Suprapubic skin (tissue), 4 donors: ENCODE measurements around the gene TAGLN2. TPM values are rescaled to one million over a fixed set of nuclear protein-coding genes. Genes with fewer than 3 reads are reported as not detected.

Experiments used
- DNase-seq, 2 donors: peaks; one replicate each; pipeline ENCODE4 v3.0.0-alpha.2; 2019; ENCODE audit warnings: low spot score in 2 of 2
- H3K27ac ChIP-seq: fragments of 200-600 bp; sonication (generic); one replicate; pipeline ENCODE4 v1.5.1; 2019
- H3K27me3 ChIP-seq: fragments of 200-600 bp; sonication (generic); one replicate; pipeline ENCODE4 v1.5.1; 2019
- H3K36me3 ChIP-seq: fragments of 200-600 bp; sonication (generic); one replicate; pipeline ENCODE4 v1.5.1; 2019
- H3K4me1 ChIP-seq: fragments of 200-600 bp; sonication (generic); one replicate; pipeline ENCODE4 v1.5.1; 2019
- H3K4me3 ChIP-seq: fragments of 200-600 bp; sonication (generic); one replicate; pipeline ENCODE4 v1.5.1; 2019; ENCODE audit warnings: mild to moderate bottlenecking
- H3K9me3 ChIP-seq: fragments of 200-600 bp; sonication (generic); one replicate; pipeline ENCODE4 v1.5.1; 2019
- CTCF ChIP-seq, 2 donors: fragments of 200-600 bp in 1 of 2; fragments of 450-650 bp in 1 of 2; sonication (generic) in 1 of 2; IDR thresholded peaks; one replicate each; pipeline ENCODE4 v1.5.1; 2016 to 2019; ENCODE audit warnings: antibody characterized with exemption in 2 of 2, mild to moderate bottlenecking in 1 of 2, moderate library complexity in 1 of 2
- EP300 ChIP-seq: sonication (generic); formaldehyde crosslinking; IDR thresholded peaks from one replicate; pipeline ENCODE4 v1.6.1; 2017; ENCODE audit warnings: antibody characterized with exemption
- POLR2A ChIP-seq, 2 donors: fragments of 450-650 bp; IDR thresholded peaks; one replicate each; pipeline ENCODE4 v1.6.1; 2017; ENCODE audit warnings: antibody characterized with exemption in 2 of 2, mild to moderate bottlenecking in 2 of 2, moderate library complexity in 2 of 2
- POLR2AphosphoS5 ChIP-seq, 3 donors: sonication (generic); formaldehyde crosslinking; IDR thresholded peaks; one replicate each; pipeline ENCODE4 v1.6.1; 2017; ENCODE audit warnings: antibody characterized with exemption in 3 of 3
- WGBS: methylation state at CpG from one replicate; pipeline ENCODE4 v1.1.5; 2018; 5-methylcytosine and 5-hydroxymethylcytosine counted together
- total RNA-seq, 4 donors: library from RNA; depleted of rRNA; stranded (reverse); fragments of >200 nt; gene quantifications; one replicate each; pipeline ENCODE4 v1.1.0, GENCODE V29; 2016

TAGLN2 gene
- total RNA-seq, result 100 to 1,000 TPM; 281 to 427 (median 338) TPM

- TF ChIP-seq CTCF (IDR thresholded peaks at IDR 0.05) (no peak), POLR2A (IDR thresholded peaks at IDR 0.05) (peak; percentile 74 to 97), EP300 (no peak), POLR2AphosphoS5 (IDR thresholded peaks at IDR 0.05) (peak; percentile 81 to 84 (median 83))
- under 1% methylated on average over 30 of the region's 58 CpGs for WGBS
- Histone ChIP-seq H3K4me3 (peak within 1 kb of the TSS; percentile 63), H3K36me3 (peaks cover 8% of the 10 kb centered on the region), H3K27me3 (no peaks in the 10 kb centered on the region), H3K4me1 (peaks cover 57% of the 10 kb centered on the region), H3K27ac (peak within 1 kb of the TSS; percentile 94), H3K9me3 (no peaks in the 10 kb centered on the region)
- DNase-seq, result peak; percentile 95 to 97
Observed at GRCh38 chr1:159924791-159925718, at the start of gene TAGLN2. Gene TAGLN2, minus strand, starts transcription at chr1:159925507. Its CDS starts 4,998 bp downstream, at chr1:159920509.

GRCh38 chr1:159974350-159974965 is 49.2 kb upstream of the TAGLN2 start:
- DNase-seq, result no peak
- no peaks in the 10 kb centered on the region for H3K4me1 ChIP-seq
- H3K27ac ChIP-seq, result no peak overlapping the region
- H3K36me3 ChIP-seq, result no peaks in the 10 kb centered on the region
- WGBS, result 92% methylated on average over 7 of the region's 7 CpGs
- H3K4me3 ChIP-seq, result no peak overlapping the region
- H3K27me3 ChIP-seq, result no peaks in the 10 kb centered on the region
- no peaks in the 10 kb centered on the region for H3K9me3 ChIP-seq
- TF ChIP-seq CTCF (IDR thresholded peaks at IDR 0.05) (no peak), POLR2A (IDR thresholded peaks at IDR 0.05) (no peak), POLR2AphosphoS5 (IDR thresholded peaks at IDR 0.05) (no peak), EP300 (no peak)

- H3K36me3 ChIP-seq, result no peaks in the 10 kb centered on the region
- no peak overlapping the region for H3K27ac ChIP-seq
- TF ChIP-seq CTCF (IDR thresholded peaks at IDR 0.05), result no peak
- no peak for TF ChIP-seq EP300
- WGBS, result 77% methylated on average over 2 of the region's 6 CpGs
- H3K4me1 ChIP-seq, result no peaks in the 10 kb centered on the region
- no peaks in the 10 kb centered on the region for H3K27me3 ChIP-seq
- H3K4me3 ChIP-seq, result no peak overlapping the region
- no peak for DNase-seq
- H3K9me3 ChIP-seq, result no peaks in the 10 kb centered on the region
Observed at GRCh38 chr1:159973350-159973940, 48.1 kb upstream of the TAGLN2 start.

GRCh38 chr1:159972443-159973205 is 47.3 kb upstream of the TAGLN2 start:
- WGBS, result 80% methylated on average over 2 of the region's 8 CpGs
- no peaks in the 10 kb centered on the region for H3K27me3 ChIP-seq
- H3K36me3 ChIP-seq, result no peaks in the 10 kb centered on the region
- no peak overlapping the region for H3K4me3 ChIP-seq
- no peak for DNase-seq
- H3K27ac ChIP-seq, result no peak overlapping the region
- no peaks in the 10 kb centered on the region for H3K9me3 ChIP-seq
- H3K4me1 ChIP-seq, result no peaks in the 10 kb centered on the region
- TF ChIP-seq POLR2AphosphoS5 (IDR thresholded peaks at IDR 0.05) (no peak), EP300 (no peak), POLR2A (IDR thresholded peaks at IDR 0.05) (no peak), CTCF (IDR thresholded peaks at IDR 0.05) (no peak)
